Ishikawa (cell line): ENCODE data around the gene RAB6B.

Experiments used
- CEBPB ChIP-seq: IDR thresholded peaks from 2 replicates; pipeline ENCODE4 v1.6.1; 2012
- CREB1 ChIP-seq: IDR thresholded peaks from 2 replicates; pipeline ENCODE4 v1.6.1; 2012; ENCODE audit warnings: low read depth
- EGR1 ChIP-seq: IDR thresholded peaks from 2 replicates; pipeline ENCODE4 v1.6.1; 2012
- EP300 ChIP-seq: IDR thresholded peaks from 2 replicates; pipeline ENCODE4 v1.6.1; 2012; ENCODE audit warnings: borderline replicate concordance
- FOXM1 ChIP-seq: IDR thresholded peaks from 2 replicates; pipeline ENCODE4 v1.6.1; 2012; ENCODE audit warnings: low read depth, borderline replicate concordance
- NFIC ChIP-seq: IDR thresholded peaks from 2 replicates; pipeline ENCODE4 v1.6.1; 2012
- RAD21 ChIP-seq: IDR thresholded peaks from 2 replicates; pipeline ENCODE4 v1.6.1; 2012; ENCODE audit warnings: low read depth
- TAF1 ChIP-seq: IDR thresholded peaks from 2 replicates; pipeline ENCODE4 v1.6.1; 2012; ENCODE audit warnings: low read depth, mild to moderate bottlenecking
- TCF12 ChIP-seq: IDR thresholded peaks from 2 replicates; pipeline ENCODE4 v1.6.1; 2012; ENCODE audit warnings: low read depth
- TEAD4 ChIP-seq: IDR thresholded peaks from 2 replicates; pipeline ENCODE4 v1.6.1; 2012
- YY1 ChIP-seq: IDR thresholded peaks from 2 replicates; pipeline ENCODE4 v1.6.1; 2012; ENCODE audit warnings: low read depth
- ZBTB7A ChIP-seq: IDR thresholded peaks from 2 replicates; pipeline ENCODE4 v1.6.1; 2012; ENCODE audit warnings: low read depth
- TF ChIP-seq, protein P1 (sequence below): IDR thresholded peaks from 2 replicates; pipeline ENCODE4 v1.6.1; 2012; ENCODE audit warnings: low read depth, mild to moderate bottlenecking
- TF ChIP-seq, protein P2 (sequence below): IDR thresholded peaks from 2 replicates; pipeline ENCODE4 v1.6.1; 2012
- TF ChIP-seq, protein P3 (sequence below): IDR thresholded peaks from 2 replicates; pipeline ENCODE4 v1.6.1; 2012

RAB6B gene

DNA sequence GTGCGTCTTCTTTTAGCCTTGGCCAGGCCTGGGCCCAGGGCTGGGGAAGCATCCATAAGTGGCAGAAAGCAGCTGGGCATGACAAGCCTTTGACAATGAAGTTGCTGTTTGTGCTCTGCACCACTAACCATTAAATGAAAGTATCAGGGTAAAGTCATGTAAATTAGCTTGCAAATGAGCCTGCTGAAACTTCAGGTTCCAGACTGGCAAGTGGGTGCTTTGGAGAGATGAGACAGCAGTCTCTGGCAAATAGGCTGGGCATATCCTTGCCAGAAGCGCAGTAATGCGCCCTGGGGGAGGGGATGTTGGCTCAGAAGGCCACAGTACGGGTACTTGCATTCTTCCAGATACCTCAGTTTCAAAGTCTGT, 40.7 kb downstream of the RAB6B start:
- TF ChIP-seq CREB1 (no peak), EP300 (no peak), ZBTB7A (no peak), CEBPB (no peak), TEAD4 (no peak)
- TF ChIP-seq, protein P1, sequence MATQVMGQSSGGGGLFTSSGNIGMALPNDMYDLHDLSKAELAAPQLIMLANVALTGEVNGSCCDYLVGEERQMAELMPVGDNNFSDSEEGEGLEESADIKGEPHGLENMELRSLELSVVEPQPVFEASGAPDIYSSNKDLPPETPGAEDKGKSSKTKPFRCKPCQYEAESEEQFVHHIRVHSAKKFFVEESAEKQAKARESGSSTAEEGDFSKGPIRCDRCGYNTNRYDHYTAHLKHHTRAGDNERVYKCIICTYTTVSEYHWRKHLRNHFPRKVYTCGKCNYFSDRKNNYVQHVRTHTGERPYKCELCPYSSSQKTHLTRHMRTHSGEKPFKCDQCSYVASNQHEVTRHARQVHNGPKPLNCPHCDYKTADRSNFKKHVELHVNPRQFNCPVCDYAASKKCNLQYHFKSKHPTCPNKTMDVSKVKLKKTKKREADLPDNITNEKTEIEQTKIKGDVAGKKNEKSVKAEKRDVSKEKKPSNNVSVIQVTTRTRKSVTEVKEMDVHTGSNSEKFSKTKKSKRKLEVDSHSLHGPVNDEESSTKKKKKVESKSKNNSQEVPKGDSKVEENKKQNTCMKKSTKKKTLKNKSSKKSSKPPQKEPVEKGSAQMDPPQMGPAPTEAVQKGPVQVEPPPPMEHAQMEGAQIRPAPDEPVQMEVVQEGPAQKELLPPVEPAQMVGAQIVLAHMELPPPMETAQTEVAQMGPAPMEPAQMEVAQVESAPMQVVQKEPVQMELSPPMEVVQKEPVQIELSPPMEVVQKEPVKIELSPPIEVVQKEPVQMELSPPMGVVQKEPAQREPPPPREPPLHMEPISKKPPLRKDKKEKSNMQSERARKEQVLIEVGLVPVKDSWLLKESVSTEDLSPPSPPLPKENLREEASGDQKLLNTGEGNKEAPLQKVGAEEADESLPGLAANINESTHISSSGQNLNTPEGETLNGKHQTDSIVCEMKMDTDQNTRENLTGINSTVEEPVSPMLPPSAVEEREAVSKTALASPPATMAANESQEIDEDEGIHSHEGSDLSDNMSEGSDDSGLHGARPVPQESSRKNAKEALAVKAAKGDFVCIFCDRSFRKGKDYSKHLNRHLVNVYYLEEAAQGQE = no peak
- TF ChIP-seq, protein P2, sequence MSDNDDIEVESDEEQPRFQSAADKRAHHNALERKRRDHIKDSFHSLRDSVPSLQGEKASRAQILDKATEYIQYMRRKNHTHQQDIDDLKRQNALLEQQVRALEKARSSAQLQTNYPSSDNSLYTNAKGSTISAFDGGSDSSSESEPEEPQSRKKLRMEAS = no peak
- TF ChIP-seq, protein P3, sequence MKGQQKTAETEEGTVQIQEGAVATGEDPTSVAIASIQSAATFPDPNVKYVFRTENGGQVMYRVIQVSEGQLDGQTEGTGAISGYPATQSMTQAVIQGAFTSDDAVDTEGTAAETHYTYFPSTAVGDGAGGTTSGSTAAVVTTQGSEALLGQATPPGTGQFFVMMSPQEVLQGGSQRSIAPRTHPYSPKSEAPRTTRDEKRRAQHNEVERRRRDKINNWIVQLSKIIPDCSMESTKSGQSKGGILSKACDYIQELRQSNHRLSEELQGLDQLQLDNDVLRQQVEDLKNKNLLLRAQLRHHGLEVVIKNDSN = no peak

DNA sequence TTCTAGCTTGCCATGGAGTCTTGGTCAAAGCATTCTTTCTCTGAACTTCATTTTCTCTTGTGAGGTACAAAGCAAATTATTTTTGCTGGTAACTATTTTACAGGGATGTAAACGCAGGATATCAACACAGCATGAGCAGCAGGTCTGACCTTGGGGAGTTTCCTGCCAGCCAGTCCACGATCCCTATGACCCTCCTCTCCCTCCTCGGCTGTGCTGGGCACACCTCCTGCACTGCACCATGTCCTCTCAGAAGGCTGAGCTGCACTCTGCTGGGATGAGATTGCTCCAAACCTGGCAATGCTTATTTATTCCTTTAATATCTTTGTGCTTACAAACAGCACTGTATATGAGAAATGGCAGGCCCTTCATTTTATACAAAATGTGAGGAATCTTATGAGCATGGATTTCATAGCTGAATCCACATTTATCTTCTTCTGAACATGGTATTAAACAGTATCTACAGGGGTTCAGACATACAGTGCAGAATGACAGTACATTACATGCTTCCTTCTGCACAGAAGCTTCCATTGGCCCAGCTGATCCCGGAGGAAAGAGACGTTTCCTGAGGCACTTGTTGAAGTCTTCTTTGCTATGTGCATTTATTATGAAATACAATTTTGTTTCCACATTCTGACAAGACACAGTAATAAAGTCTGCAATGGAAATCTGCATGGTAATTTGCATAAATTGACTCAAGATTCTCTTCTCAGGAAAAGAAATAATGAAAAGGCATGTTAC, 41.2 kb downstream of the RAB6B start:
- TF ChIP-seq RAD21 = no peak
- TF ChIP-seq FOXM1 = no peak
- TF ChIP-seq ZBTB7A = no peak
- TF ChIP-seq, protein P3 = no peak
- no peak for TF ChIP-seq CREB1
- TF ChIP-seq CEBPB = no peak
- no peak for TF ChIP-seq YY1
- TF ChIP-seq TAF1 = no peak

DNA sequence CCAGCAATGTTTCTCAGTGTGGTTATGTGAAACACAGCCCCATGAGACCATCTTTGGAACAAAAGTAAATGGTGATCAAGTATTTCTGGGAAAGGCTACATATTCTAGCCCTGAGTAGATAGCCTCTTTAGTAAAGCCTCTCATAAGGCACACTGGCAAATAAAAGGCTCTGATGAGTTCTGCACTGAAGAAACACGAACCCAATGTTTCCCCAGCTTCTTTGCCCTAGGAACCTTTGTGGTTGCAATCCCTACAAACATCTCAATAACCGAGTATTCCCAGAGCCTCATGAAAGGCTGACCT, 41.8 kb downstream of the RAB6B start:
- TF ChIP-seq YY1 (no peak), NFIC (no peak), RAD21 (no peak), TEAD4 (no peak), EP300 (no peak), ZBTB7A (no peak), FOXM1 (no peak), CEBPB (no peak), EGR1 (no peak), TAF1 (no peak), CREB1 (no peak)
- TF ChIP-seq, protein P2 = no peak
- TF ChIP-seq, protein P1 = no peak

DNA sequence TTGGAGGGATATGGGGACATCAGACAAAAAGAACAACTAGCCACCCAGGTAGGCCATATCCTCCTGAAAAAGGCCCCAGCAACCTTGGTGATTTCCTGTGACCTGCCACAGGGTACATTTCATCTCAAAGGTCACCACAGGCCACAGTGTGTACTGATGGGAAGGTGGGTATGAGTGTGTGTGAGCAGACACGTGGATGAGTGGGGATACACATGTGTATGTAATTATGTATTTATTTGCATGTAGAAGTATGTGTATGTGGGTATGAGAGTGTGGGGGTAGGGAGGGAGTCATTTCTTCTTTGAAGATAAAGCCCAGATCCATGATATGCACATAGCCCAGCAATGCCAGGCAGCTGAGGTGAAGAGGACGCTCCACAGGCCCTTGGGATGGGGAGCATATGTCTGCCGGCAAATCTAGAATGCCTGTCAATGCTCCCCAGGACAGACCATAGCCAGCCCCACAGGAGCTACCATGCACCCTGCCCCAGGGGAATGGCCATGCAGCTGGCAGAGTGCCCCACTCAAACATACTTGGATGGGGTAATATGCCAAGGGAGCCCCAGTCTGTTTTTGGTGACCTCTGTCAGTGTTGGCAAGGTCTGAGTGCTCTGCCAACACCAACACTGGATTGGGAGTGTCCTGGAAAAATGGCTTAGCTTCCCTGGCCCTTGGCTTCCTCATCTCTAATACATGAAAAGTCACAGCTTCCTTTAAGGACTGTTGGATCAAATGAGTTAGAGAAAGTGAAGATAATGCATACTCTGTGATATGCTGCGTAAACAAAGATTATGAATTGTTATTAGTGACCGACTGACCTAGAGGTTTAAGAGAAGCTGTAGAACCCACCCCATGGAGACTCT, 42.4 kb downstream of the RAB6B start:
- TF ChIP-seq NFIC (no peak), EP300 (no peak), EGR1 (no peak), FOXM1 (no peak), TAF1 (no peak), RAD21 (no peak), CEBPB (no peak)
- TF ChIP-seq, protein P2 = no peak

DNA sequence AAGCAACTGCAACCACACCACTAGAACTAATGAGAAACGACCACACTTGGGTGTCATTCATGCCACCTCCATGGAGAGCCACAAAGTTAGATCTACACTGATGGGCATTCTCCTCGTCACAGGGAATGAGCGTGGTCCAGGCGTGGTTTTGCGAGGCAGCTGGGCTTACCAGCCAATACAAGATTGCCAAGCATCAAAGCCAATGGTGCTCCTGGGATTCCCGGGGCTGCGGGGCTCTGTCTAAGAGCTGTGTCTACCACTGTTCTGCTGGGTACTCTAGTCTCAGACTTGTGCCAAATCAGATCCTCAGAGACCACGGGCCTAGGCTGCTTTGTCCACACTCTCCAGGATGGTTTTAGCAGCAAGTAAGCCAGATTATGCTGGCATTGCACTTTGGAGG, 43.8 kb downstream of the RAB6B start:
- TF ChIP-seq YY1 (no peak), ZBTB7A (no peak), TAF1 (no peak), TEAD4 (no peak), TCF12 (no peak), RAD21 (no peak), CEBPB (no peak), EGR1 (no peak), NFIC (no peak), FOXM1 (no peak), CREB1 (no peak), EP300 (no peak)
- TF ChIP-seq, protein P2 = no peak
- TF ChIP-seq, protein P3 = no peak
- TF ChIP-seq, protein P1 = no peak
